ENCODE results near the gene KBTBD2.
"Not testable (repeated sequence)": the region's sequence is repeated elsewhere in the genome, so short reads cannot be mapped to it uniquely, and the experiment has no call there.

The KBTBD2 gene

GRCh38 chr7:32910195-32910594, 18.6 kb upstream of the KBTBD2 start:
- Histone ChIP-seq H3K27me3 (ENCODE audit: insufficient read depth, low read depth) (no peaks in the 10 kb centered on the region), H3K4me2 (no peak overlapping the region), H3K79me2 (ENCODE audit: insufficient read depth, low read depth) (no peaks in the 10 kb centered on the region), H2AFZ (ENCODE audit: low read depth) (no peak overlapping the region), H3K36me3 (ENCODE audit: insufficient read depth) (no peaks in the 10 kb centered on the region), H4K20me1 (ENCODE audit: insufficient read depth) (no peaks in the 10 kb centered on the region), H3K27ac (no peak overlapping the region), H3K9ac (no peak overlapping the region), H3K4me1 (ENCODE audit: low read depth, poor library complexity, severe bottlenecking) (no peaks in the 10 kb centered on the region), H3K4me3 (IDR thresholded peaks at IDR 0.05; ENCODE audit: insufficient read depth, low read depth, low read length) (no peak overlapping the region)
- TF ChIP-seq CTCF (conservative IDR thresholded peaks at IDR 0.05; ENCODE audit: low read depth, low read length) = no peak

- no peaks in the 10 kb centered on the region for H3K36me3 ChIP-seq (ENCODE audit: insufficient read depth)
- no peaks in the 10 kb centered on the region for H4K20me1 ChIP-seq (ENCODE audit: insufficient read depth)
- H2AFZ ChIP-seq (ENCODE audit: low read depth) = no peak overlapping the region
- H3K4me2 ChIP-seq = no peak overlapping the region
- H3K9ac ChIP-seq = no peak overlapping the region
- no peak overlapping the region for H3K27ac ChIP-seq
- TF ChIP-seq CTCF (conservative IDR thresholded peaks at IDR 0.05; ENCODE audit: low read depth, low read length) = no peak
- H3K4me1 ChIP-seq (ENCODE audit: low read depth, poor library complexity, severe bottlenecking) = no peaks in the 10 kb centered on the region
- no peaks in the 10 kb centered on the region for H3K79me2 ChIP-seq (ENCODE audit: insufficient read depth, low read depth)
- no peaks in the 10 kb centered on the region for H3K27me3 ChIP-seq (ENCODE audit: insufficient read depth, low read depth)
- H3K4me3 ChIP-seq (IDR thresholded peaks at IDR 0.05; ENCODE audit: insufficient read depth, low read depth, low read length) = no peak overlapping the region
Observed at GRCh38 chr7:32905175-32905662, 13.7 kb upstream of the KBTBD2 start.

GRCh38 chr7:32901629-32902028, 10.1 kb upstream of the KBTBD2 start:
- no peaks in the 10 kb centered on the region for H3K36me3 ChIP-seq (ENCODE audit: insufficient read depth)
- no peaks in the 10 kb centered on the region for H3K4me1 ChIP-seq (ENCODE audit: low read depth, poor library complexity, severe bottlenecking)
- H3K4me2 ChIP-seq = no peak overlapping the region
- no peaks in the 10 kb centered on the region for H3K27me3 ChIP-seq (ENCODE audit: insufficient read depth, low read depth)
- H3K4me3 ChIP-seq (IDR thresholded peaks at IDR 0.05; ENCODE audit: insufficient read depth, low read depth, low read length) = no peak overlapping the region
- no peaks in the 10 kb centered on the region for H4K20me1 ChIP-seq (ENCODE audit: insufficient read depth)
- H3K27ac ChIP-seq = no peak overlapping the region
- no peaks in the 10 kb centered on the region for H3K79me2 ChIP-seq (ENCODE audit: insufficient read depth, low read depth)
- H2AFZ ChIP-seq (ENCODE audit: low read depth) = no peak overlapping the region
- no peak for TF ChIP-seq CTCF (conservative IDR thresholded peaks at IDR 0.05; ENCODE audit: low read depth, low read length)
- no peak overlapping the region for H3K9ac ChIP-seq

GRCh38 chr7:32900433-32900995, 9.0 kb upstream of the KBTBD2 start:
- H3K9ac ChIP-seq = no peak overlapping the region
- H3K79me2 ChIP-seq (ENCODE audit: insufficient read depth, low read depth) = no peaks in the 10 kb centered on the region
- H3K27me3 ChIP-seq (ENCODE audit: insufficient read depth, low read depth) = no peaks in the 10 kb centered on the region
- H3K27ac ChIP-seq = no peak overlapping the region
- no peak overlapping the region for H3K4me2 ChIP-seq
- H4K20me1 ChIP-seq (ENCODE audit: insufficient read depth) = no peaks in the 10 kb centered on the region
- no peak for TF ChIP-seq CTCF (conservative IDR thresholded peaks at IDR 0.05; ENCODE audit: low read depth, low read length)
- no peaks in the 10 kb centered on the region for H3K4me1 ChIP-seq (ENCODE audit: low read depth, poor library complexity, severe bottlenecking)
- no peak overlapping the region for H3K4me3 ChIP-seq (IDR thresholded peaks at IDR 0.05; ENCODE audit: insufficient read depth, low read depth, low read length)
- no peaks in the 10 kb centered on the region for H3K36me3 ChIP-seq (ENCODE audit: insufficient read depth)
- H2AFZ ChIP-seq (ENCODE audit: low read depth) = no peak overlapping the region

GRCh38 chr7:32897376-32897775, 5.8 kb upstream of the KBTBD2 start:
- not testable (repeated sequence) for H3K27me3 ChIP-seq (ENCODE audit: insufficient read depth, low read depth); H3K4me3 ChIP-seq (IDR thresholded peaks at IDR 0.05; ENCODE audit: insufficient read depth, low read depth, low read length); H3K27ac ChIP-seq; H3K36me3 ChIP-seq (ENCODE audit: insufficient read depth); H3K79me2 ChIP-seq (ENCODE audit: insufficient read depth, low read depth); H3K4me2 ChIP-seq; H2AFZ ChIP-seq (ENCODE audit: low read depth); H3K9ac ChIP-seq; H4K20me1 ChIP-seq (ENCODE audit: insufficient read depth)
- H3K4me1 ChIP-seq (ENCODE audit: low read depth, poor library complexity, severe bottlenecking) = peaks cover 14% of the 10 kb centered on the region
